M059J (cell line): ENCODE data around the gene ZNF18. TPM values are rescaled to one million over a fixed set of nuclear protein-coding genes. Genes with fewer than 3 reads are reported as not detected.

Experiments
- DNase-seq: peaks from one replicate; pipeline ENCODE4 v3.0.0-alpha.2; 2012; ENCODE audit warnings: low read depth
- total RNA-seq: library from RNA; depleted of rRNA; stranded (reverse); fragments of >200 nt; shearing (Covaris generic); gene quantifications from 2 replicates; pipeline ENCODE4 v1.2.3, GENCODE V29; 2014; rRNA removed

The ZNF18 gene, protein sequence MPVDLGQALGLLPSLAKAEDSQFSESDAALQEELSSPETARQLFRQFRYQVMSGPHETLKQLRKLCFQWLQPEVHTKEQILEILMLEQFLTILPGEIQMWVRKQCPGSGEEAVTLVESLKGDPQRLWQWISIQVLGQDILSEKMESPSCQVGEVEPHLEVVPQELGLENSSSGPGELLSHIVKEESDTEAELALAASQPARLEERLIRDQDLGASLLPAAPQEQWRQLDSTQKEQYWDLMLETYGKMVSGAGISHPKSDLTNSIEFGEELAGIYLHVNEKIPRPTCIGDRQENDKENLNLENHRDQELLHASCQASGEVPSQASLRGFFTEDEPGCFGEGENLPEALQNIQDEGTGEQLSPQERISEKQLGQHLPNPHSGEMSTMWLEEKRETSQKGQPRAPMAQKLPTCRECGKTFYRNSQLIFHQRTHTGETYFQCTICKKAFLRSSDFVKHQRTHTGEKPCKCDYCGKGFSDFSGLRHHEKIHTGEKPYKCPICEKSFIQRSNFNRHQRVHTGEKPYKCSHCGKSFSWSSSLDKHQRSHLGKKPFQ
- total RNA-seq: 3.1 and 5.7 TPM in 2 replicates

DNA sequence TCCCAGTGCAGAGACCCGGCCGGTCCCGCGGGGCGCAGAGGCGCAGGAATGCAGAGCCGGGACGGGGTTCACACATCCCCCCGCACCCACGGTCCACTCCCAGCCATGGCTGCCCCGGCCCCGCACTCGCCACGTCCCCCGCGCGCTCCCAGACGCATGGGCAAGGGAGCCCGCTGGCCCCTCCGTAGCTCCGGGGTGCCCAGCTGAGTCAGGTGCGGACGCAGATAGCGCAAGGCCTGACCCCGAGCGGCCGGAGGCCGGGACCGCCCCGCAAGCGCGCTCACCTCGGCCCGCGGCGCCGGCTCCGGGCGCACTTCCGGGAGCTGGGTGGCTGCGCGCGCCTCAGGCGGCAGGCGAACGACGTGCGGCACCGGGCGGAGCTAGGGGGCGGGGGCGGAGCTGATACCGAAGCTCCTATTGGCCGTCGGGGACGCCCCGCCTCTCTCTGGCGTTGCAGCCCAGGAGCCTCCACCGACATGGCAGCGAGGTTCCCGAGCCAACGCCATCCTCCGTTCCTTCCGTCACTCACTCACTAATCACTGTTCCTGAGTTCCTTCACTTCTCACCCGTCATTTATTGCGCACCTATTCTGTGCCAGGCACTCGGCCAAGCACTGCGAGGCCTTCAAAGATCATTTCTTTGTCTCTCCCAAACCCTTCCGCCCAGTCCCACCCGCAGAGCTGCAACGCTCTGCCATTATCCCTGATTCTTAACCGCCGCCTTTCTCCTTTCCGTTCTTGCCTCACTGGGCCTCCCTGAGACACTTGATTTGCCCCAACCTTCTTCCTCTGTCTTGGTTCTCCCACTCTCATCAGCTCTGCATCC, at the start of gene ZNF18:
ZNF18 (minus strand) TSS at position 329 of the 825 bp plus-strand sequence. CDS start 4,646 bp downstream, outside the sequence.
- DNase-seq: peak; percentile 90

- DNase-seq: no peak
Measured at GRCh38 chr17:12046786-12047185, 49.5 kb upstream of the ZNF18 start.

DNA sequence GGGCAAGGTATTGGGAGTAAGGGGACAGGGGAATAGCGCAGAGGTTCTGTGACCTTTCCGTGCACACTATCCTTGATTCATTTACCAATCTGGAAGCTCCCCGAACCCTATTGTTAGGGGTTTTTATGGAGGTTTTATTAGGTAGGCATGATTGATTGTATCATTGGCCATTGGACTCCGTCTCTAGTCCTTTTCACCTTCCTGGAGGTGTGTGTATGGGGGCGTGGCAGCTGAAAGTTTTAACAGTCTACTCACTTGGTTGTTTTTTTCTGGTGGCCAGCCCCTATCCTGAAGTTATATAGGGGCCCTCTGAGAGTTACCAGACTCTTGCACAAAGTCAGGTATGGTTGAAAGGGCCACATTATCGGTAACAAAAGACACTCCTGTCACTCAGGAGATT, 46.4 kb upstream of the ZNF18 start:
- no peak for DNase-seq

GRCh38 chr17:12041312-12041711, 44.0 kb upstream of the ZNF18 start:
- DNase-seq: peak; percentile 83

DNA sequence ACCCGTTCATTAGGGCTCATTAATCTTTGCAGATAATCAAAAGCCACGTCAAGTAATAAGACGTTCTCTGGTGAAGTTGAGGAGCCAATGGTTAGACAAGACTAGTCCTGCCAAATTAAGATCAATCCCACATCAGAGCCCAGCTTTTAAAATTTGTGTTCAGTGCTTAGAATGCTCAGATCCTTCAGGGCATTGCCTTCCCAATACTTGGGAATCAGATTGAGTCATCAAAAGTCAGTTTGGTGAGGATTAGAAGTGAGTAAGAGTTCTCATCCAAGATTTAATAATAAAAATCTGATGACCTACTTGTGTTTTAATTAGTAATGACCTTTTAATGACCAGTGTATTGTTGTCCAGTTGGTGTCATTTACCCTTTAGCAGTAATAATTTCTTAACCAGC, 43.2 kb upstream of the ZNF18 start:
- DNase-seq: peak; percentile 59

DNA sequence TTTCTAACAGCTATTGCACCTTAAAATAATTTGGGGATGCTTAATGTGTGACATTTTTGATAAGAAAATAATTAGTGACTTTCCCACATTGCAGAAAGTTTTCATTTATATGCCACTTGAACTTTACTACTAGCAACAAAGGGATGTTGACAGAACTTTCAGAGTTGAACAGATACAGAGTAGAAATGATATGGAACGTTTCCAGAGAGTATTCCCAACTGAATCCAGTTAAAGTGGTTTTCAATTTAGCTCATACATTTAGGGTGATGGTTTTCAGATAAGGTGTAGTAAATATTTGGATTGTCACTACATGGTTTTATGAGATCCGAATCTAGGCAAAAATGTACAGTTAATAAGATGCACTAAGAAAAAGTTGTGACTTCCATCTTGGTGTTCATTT, 40.7 kb upstream of the ZNF18 start:
- no peak for DNase-seq

DNA sequence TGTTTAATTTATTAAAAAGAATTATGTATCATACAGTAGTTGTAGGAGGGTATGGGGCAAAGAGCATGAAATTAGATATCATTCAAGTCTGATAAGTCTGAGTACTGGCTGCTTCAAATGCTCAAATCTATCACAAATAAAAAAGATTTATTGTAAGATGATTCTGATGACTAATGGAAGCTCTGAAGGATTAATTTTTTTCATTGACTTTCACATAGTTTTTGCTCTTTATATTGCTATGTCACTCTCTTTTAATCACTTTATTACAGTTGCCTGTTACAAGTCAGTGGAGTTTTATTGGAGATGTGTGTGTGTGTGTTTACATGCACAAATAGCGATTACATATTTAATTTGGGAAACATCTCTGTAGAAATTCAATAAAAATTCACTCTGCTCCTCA, 38.4 kb upstream of the ZNF18 start:
- DNase-seq: no peak

DNA sequence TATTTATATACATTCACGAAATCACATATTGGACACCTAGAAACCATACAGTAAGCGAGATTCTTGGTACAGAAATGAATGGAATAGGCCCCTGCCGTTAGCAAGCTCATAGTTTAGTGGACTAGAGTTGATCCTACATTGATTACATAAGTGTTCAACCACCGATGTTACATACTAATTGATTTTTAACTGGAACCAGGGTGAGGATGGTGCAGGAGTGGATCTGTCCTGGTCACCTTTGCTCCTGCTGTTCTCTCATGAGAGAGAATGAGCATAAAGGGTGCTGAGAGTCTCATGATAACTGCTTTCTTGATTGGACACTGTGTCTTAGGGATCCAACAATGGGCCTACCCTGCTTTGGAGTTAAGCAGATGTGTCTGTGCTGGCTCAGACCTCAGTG, 37.3 kb upstream of the ZNF18 start:
- no peak for DNase-seq

- no peak for DNase-seq
Measured at GRCh38 chr17:12028611-12029010, 31.3 kb upstream of the ZNF18 start.

- no peak for DNase-seq
Measured at GRCh38 chr17:12027658-12028057, 30.4 kb upstream of the ZNF18 start.

GRCh38 chr17:12024327-12024726, 27.1 kb upstream of the ZNF18 start:
- DNase-seq: peak; percentile 87

- no peak for DNase-seq
Measured at GRCh38 chr17:12022310-12022709, 25.0 kb upstream of the ZNF18 start.

- no peak for DNase-seq
Measured at GRCh38 chr17:12021623-12022140, 24.4 kb upstream of the ZNF18 start.

GRCh38 chr17:12020642-12021622, 23.7 kb upstream of the ZNF18 start, which contains the start of gene MAP2K4:
TSS of gene MAP2K4 (plus strand) at chr17:12020877. CDS start at chr17:12020887, 10 bp downstream.
- peak; percentile 75 for DNase-seq

DNA sequence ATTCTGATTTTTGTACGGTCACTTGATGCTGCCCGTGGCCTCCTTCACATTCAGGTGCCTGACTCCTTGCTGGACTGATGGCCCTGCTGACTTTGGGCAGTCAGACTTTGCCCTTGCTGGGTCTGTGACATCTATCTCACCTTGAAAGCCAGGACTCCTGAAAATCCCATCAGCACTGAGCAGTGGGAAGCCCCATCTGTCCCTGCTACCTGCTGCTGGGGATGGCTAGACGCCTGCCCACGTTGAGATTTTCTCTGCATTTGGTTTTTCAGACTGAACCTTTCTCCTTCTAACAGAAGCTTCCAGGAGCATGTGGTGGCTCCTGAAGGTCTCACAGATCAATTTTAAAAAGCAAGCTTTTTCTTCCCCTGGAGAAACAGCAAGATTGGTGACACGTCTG, 10.2 kb upstream of the ZNF18 start:
- no peak for DNase-seq

DNA sequence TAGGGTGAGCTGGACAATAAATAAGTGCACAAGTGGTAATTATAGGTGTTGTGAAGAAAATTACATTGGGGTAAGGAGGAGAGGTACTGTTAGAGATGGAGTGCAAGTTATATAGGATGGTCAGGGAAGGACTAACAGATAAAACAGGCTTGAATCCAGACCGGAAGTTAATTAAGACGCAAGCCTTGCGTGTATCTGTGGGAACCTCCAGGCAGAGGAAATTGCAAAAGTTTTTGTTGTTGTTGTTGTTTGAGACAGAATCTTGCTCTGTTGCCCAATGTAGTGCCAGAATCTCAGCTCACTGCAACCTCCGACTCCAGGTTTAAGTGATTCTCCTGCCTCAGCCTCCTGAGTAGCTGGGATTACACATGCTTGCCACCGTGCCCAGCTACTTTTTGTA, 2.4 kb upstream of the ZNF18 start:
- no peak for DNase-seq

DNA sequence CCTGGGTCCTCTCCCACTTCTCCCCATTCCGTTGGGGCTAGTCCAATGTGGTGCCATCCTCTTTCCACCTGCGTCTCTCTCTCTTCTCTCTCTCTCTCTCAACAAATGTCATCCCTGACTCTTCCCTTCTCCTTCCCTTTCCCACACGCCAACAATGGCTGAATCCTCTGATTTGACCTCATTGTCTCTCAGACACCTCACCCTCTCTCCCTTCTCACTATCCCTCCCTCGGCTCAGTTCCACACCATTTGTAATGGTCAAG, 628 bp upstream of the ZNF18 start:
- DNase-seq: no peak

- peak; percentile 71 for DNase-seq
Measured at GRCh38 chr17:11996722-11997146, 541 bp downstream of the ZNF18 start.

- DNase-seq: no peak
Measured at GRCh38 chr17:11991461-11991860, 5.8 kb downstream of the ZNF18 start.

DNA sequence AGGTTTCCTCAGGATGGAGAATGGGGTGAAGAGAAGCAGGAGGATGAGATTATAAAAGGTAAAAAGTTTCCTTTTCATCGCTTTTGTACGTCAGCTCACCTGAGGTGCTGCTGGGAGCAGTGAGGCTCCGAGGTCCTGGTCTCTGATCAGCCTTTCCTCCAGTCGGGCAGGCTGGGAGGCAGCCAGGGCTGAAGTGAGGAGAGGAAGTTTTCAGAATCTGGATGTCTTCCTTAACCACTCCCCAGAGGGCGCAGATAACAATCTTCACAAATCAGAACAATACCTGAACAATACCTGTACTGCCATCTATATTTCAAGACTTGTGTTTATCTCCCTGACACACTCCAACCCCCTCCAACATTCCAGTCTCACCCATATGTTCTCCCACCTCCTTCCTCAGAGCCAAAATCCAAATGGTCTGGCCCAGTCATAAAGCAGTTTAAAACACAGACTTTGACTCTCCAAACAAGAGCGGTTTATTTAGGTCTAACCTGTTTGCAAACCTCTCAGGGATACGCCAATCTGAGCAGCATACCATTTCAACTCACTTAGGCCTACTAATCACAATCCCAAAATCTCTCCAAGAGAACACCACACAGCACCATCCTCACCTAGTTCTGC, 6.8 kb downstream of the ZNF18 start:
- no peak for DNase-seq

DNA sequence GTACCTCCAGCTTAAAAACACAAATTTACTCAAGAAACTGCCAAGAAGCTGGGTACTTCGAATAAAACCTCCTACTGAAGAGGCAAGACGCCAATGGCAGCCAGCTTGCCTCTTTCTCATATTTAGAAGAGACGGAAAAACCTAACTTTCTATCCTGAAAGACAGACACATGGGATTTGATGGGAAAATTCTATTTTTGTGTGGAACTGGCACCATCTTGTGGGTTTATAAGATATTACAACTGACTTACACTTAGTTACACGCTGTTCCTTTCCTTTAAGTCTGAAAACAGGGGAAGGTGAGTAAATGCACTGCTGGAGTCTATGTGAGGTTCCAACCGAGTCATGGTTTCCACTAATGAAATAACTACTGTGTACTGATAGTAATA, 10.3 kb downstream of the ZNF18 start:
- DNase-seq: peak; percentile 43
